Hippocampal formation (tissue), 2 donors: ENCODE measurements around the gene TBC1D2B.

Experiments
- DNase-seq, 2 donors: peaks; one replicate each; lab custom pipeline; 2025; lab: John Stamatoyannopoulos, UW

The TBC1D2B gene

GRCh38 chr15:78034495-78035191, 42.9 kb downstream of the TBC1D2B start:
- no peak for DNase-seq

- DNase-seq: no peak
Measured at GRCh38 chr15:78033864-78034263, 43.6 kb downstream of the TBC1D2B start.

- no peak for DNase-seq
Measured at GRCh38 chr15:78032671-78033070, 44.8 kb downstream of the TBC1D2B start.

GRCh38 chr15:78024883-78025282, 52.6 kb downstream of the TBC1D2B start:
- no peak for DNase-seq

GRCh38 chr15:78024519-78024870, 53.0 kb downstream of the TBC1D2B start:
- no peak for DNase-seq

GRCh38 chr15:78023865-78024518, 53.5 kb downstream of the TBC1D2B start:
- no peak for DNase-seq

- no peak for DNase-seq
Measured at GRCh38 chr15:78023081-78023665, 54.3 kb downstream of the TBC1D2B start.

- no peak for DNase-seq
Measured at GRCh38 chr15:78021761-78022160, 55.8 kb downstream of the TBC1D2B start.

GRCh38 chr15:78020007-78020406, 57.5 kb downstream of the TBC1D2B start:
- no peak for DNase-seq

GRCh38 chr15:78018946-78019644, 58.4 kb downstream of the TBC1D2B start:
- DNase-seq: no peak

GRCh38 chr15:78018445-78018844, 59.1 kb downstream of the TBC1D2B start:
- DNase-seq: no peak

GRCh38 chr15:78016860-78017259, 60.7 kb downstream of the TBC1D2B start:
- DNase-seq: no peak

- DNase-seq: no peak
Measured at GRCh38 chr15:78012643-78013077, 64.9 kb downstream of the TBC1D2B start.

GRCh38 chr15:78010067-78010466, 67.4 kb downstream of the TBC1D2B start:
- DNase-seq: no peak

GRCh38 chr15:78007964-78008886, 69.3 kb downstream of the TBC1D2B start:
- DNase-seq: no peak

- DNase-seq: no peak
Measured at GRCh38 chr15:78007211-78007931, 70.1 kb downstream of the TBC1D2B start.

GRCh38 chr15:78006567-78007205, 70.8 kb downstream of the TBC1D2B start:
- peak in 1 of 2 donors; percentile 33 for DNase-seq

- peak; percentile 72 to 83 for DNase-seq
Measured at GRCh38 chr15:78004919-78005634, 72.4 kb downstream of the TBC1D2B start.

GRCh38 chr15:78004222-78004727, 73.2 kb downstream of the TBC1D2B start:
- DNase-seq: no peak
